Heart left ventricle (tissue), 13 donors: Measurements from ENCODE around the gene GPER1.

Source experiments
- CTCF ChIP-seq, 12 donors: fragments of 200-600 bp; sonication (generic) in 4 of 12; IDR thresholded peaks; one replicate each; pipeline versions ENCODE4 v1.5.0 to v1.8.0; 2018 to 2022; ENCODE audit warnings: antibody characterized with exemption in 12 of 12, mild to moderate bottlenecking in 5 of 12
- POLR2A ChIP-seq, 2 donors: fragments of 450-650 bp; IDR thresholded peaks; one replicate each; pipeline ENCODE4 v1.6.1; 2017; ENCODE audit warnings: antibody characterized with exemption in 2 of 2, mild to moderate bottlenecking in 2 of 2, moderate library complexity in 2 of 2
- donor health status: ischemic (EF 13 %, LVEDD 7.1; RV severe dilation, severe dysfunction).
- donor health status: DM: no; HTN: yes; CAD: no.
- donor health status: DM: no; HTN: no; CAD: no.
- donor health status: ischemic (EF 25% LVEDD 6.9; RV normal size, moderate dysfunction).
- donor health status: ischemic (EF 25% LVEDD 5.7; RV mildly dilated, moderate dysfunction).
- donor health status: ischemic (EF 35%, LVEDD 5.7; RV mildly dilated, moderate dysfunction).
- donor health status: nonischemic (EF 11% LVEDD 7.7; RV severe dilation, severe dysfunction).
- donor health status: DM: yes; HTN: yes; CAD: no.
- donor health status: PGD.
- donor health status: ischemic (EF 29% LVEDD 5.4; RV normal size, mild dysfunction).
- donor health status: nonischemic (EF 23%, LVEDD 6.1; RV moderate dilation, normal function).

GRCh38 chr7:1060315-1061072, 27.4 kb upstream of the GPER1 start:
- TF ChIP-seq CTCF (IDR thresholded peaks at IDR 0.05) = no peak
- TF ChIP-seq POLR2A (IDR thresholded peaks at IDR 0.05) = no peak
